ENCODE measurements around the gene PRSS57.

DNA sequence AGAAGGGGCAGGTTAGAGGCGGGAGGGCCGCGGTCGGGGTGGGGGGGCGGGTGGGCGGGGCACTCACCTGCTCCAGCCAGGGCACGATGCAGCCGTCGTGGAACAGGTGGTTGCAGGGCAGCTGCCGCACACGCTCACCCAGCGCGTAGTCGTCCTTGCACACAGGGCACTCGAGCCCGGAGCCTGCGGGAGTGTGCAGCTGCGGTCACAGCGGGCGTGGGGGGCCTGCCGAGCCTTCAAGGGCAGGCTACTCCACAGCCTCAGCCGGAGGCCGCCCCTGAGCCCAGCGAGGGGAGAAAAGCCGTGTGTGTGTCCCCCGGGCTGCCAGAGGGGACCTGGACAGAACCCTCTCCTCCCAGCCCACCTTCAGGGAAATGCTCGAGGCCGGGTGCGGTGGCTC, 46.9 kb downstream of the PRSS57 start:
- no peak for TF ChIP-seq POLR2A (IDR thresholded peaks at IDR 0.05)
- TF ChIP-seq, protein P1, sequence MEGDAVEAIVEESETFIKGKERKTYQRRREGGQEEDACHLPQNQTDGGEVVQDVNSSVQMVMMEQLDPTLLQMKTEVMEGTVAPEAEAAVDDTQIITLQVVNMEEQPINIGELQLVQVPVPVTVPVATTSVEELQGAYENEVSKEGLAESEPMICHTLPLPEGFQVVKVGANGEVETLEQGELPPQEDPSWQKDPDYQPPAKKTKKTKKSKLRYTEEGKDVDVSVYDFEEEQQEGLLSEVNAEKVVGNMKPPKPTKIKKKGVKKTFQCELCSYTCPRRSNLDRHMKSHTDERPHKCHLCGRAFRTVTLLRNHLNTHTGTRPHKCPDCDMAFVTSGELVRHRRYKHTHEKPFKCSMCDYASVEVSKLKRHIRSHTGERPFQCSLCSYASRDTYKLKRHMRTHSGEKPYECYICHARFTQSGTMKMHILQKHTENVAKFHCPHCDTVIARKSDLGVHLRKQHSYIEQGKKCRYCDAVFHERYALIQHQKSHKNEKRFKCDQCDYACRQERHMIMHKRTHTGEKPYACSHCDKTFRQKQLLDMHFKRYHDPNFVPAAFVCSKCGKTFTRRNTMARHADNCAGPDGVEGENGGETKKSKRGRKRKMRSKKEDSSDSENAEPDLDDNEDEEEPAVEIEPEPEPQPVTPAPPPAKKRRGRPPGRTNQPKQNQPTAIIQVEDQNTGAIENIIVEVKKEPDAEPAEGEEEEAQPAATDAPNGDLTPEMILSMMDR (IDR thresholded peaks at IDR 0.05), result no peak
